ENCODE results near the gene SDK1.

GRCh38 chr7:3942276-3942675 lies 641.2 kb downstream of the SDK1 start:
- TF ChIP-seq, protein P1, sequence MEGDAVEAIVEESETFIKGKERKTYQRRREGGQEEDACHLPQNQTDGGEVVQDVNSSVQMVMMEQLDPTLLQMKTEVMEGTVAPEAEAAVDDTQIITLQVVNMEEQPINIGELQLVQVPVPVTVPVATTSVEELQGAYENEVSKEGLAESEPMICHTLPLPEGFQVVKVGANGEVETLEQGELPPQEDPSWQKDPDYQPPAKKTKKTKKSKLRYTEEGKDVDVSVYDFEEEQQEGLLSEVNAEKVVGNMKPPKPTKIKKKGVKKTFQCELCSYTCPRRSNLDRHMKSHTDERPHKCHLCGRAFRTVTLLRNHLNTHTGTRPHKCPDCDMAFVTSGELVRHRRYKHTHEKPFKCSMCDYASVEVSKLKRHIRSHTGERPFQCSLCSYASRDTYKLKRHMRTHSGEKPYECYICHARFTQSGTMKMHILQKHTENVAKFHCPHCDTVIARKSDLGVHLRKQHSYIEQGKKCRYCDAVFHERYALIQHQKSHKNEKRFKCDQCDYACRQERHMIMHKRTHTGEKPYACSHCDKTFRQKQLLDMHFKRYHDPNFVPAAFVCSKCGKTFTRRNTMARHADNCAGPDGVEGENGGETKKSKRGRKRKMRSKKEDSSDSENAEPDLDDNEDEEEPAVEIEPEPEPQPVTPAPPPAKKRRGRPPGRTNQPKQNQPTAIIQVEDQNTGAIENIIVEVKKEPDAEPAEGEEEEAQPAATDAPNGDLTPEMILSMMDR (IDR thresholded peaks at IDR 0.05; ENCODE audit: low read depth, low read length, poor library complexity, severe bottlenecking) = no peak
- no peak for TF ChIP-seq EZH2phosphoT487 (IDR thresholded peaks at IDR 0.05; ENCODE audit: borderline replicate concordance, low read length)

Data from DOHH2 (cell line).